LNCaP clone FGC (cell line): ENCODE results near the gene PRDM11.
"Not testable (repeated sequence)": the region's sequence is repeated elsewhere in the genome, so short reads cannot be mapped to it uniquely, and the experiment has no call there.

Experiments used
- DNase-seq: peaks from one replicate; pipeline ENCODE4 v3.0.0-alpha.2; 2011; ENCODE audit warnings: low read depth
- H3K4me3 ChIP-seq: 2 replicates; pipeline ENCODE4 v1.5.1; 2011; ENCODE audit warnings: mild to moderate bottlenecking, low read depth, low read length, control low read depth
- CTCF ChIP-seq: IDR thresholded peaks from 2 replicates; pipeline ENCODE4 v1.5.1; 2012; ENCODE audit warnings: mild to moderate bottlenecking; ENCODE audit not compliant: control insufficient read depth, insufficient read depth; ENCODE audit errors: extremely low read depth

Gene PRDM11

GRCh38 chr11:45108070-45109064, 38.1 kb upstream of the PRDM11 start:
- H3K4me3 ChIP-seq: no peak overlapping the region
- TF ChIP-seq CTCF: no peak
- no peak for DNase-seq

DNA sequence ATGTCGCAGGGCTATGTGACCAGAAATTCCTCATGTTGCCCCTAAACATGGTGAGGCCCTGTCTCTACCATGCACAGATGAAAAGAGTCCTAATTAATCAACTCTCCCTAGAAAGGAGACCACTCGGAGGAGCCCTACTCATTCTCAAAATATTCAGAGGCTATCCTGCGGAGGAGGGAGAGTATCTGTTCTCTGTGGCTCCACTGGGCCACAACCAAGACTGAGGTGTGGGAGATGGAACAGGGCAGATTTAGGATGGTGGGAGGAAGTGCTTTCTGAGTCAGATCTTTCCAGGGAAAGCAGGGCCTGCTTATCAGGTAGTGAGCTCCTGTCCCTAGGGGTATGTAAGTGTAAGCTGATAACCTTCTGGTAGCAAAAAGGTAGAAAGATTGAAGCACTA, 37.0 kb upstream of the PRDM11 start:
- H3K4me3 ChIP-seq: no peak overlapping the region
- DNase-seq: no peak
- no peak for TF ChIP-seq CTCF

DNA sequence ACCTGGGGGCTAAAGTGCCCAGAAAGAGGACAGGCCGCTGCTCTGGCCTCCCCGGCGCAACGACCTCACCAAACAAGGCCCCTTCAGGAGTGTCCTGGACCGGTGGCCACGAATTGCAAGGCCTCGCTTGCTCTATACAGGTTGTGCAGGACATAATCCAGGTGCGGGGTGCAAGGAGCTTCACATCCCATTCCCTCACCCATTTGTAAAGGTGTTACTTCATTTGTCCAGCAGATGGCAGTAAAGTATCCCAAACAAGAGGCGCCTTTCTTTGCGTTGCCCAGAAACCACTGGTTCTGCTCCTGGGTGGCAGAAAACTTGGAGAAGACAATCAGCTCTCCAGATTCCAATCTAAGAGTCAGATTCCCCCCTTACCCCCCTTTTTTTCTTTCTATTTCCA, 35.9 kb upstream of the PRDM11 start:
- H3K4me3 ChIP-seq: no peak overlapping the region
- peak; percentile 42 for DNase-seq
- TF ChIP-seq CTCF: peak; percentile 84

- no peak for TF ChIP-seq CTCF
- H3K4me3 ChIP-seq: no peak overlapping the region
Observed at GRCh38 chr11:45113807-45114206, 32.6 kb upstream of the PRDM11 start.

GRCh38 chr11:45127836-45128235, 18.6 kb upstream of the PRDM11 start:
- not testable (repeated sequence) for H3K4me3 ChIP-seq, DNase-seq

More at GRCh38 chr11:45113807-45114206, 32.6 kb upstream of the PRDM11 start:
- DNase-seq: no peak

- TF ChIP-seq CTCF: no peak
- no peak overlapping the region for H3K4me3 ChIP-seq
- DNase-seq: no peak
Observed at GRCh38 chr11:45133878-45134277, 12.6 kb upstream of the PRDM11 start.

DNA sequence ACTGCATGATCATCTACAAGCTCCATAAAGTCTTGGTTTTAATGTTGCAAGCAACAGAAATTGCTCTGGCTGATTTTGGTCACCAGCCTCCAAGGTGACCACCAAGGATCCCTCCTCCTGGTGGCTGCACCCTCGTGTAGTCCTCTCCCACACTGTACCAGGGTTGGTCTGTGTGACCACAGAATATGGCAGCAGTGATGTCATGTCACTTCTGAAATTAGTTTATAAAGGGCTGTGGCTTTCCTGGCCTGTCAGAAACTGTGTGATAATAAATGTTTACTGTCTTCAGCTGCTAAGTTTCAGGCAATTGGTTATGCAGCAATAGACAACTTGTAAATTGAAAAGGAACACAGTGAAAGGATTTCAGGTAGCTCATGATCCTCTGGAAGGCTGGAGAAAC, 5.3 kb upstream of the PRDM11 start:
- no peak for DNase-seq
- H3K4me3 ChIP-seq: no peak overlapping the region
- TF ChIP-seq CTCF: no peak
